ENCODE measurements around the gene LTBP3. TPM values are rescaled to one million over a fixed set of nuclear protein-coding genes. Genes with fewer than 3 reads are reported as not detected.

The LTBP3 gene
- polyA plus RNA-seq, 1 of the 3 experiments (the other 2 are of a cell fraction), result 167 TPM

DNA sequence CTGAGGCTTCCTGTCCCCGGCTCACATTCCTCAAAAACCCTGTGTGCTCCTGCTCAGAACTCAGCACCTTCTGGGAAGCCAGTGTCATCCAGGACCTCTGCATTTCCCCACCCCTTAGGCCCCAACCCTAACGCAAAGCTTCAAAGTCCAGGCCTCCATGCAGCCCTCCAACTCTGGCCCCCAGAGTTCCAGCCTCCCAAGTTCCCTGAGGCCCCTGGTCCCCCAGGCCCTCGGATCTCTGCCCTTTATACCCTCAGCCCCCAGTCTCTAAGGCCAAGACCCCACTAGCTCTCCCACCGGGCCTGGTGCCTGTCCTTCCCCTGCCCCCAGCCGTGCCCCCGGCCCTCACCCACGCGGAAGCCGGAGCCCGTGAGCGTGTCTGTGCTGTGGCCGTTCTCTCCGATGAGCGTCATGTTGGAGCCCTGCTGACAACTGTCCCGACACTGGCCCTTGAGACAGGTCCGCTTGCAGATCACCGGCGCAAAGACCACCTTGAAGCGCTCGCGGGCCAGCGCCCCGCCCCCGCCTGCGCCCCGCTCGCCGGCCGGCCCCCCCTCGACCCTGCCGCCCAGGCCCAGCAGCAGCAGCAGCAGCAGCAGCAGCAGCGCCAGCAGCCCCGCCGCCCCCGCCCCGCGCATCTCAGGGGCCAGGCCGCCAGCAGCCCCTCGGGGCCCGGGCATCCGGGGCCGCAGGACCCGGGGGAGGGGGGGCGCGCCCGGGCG, 718 bp downstream of the LTBP3 start:
- CTCF ChIA-PET, result interaction anchor here (1.0 to 3.5 kb wide), 8 partner anchors 11 to 57 kb away, joined by 3 to 53 read pairs (median 5); partner anchors contain the start of genes MAP3K11 and ZNRD2
- Histone ChIP-seq H3K4me3 (ENCODE audit: low read depth in 2 of 2, low read length in 1 of 2) (peak overlapping the region; percentile 65 to 85), H3K27ac (ENCODE audit: low read depth in 2 of 2, low read length in 1 of 2) (peak overlapping the region; percentile 97), H3F3A (replicated peaks; ENCODE audit: insufficient read depth) (peaks cover 47% of the 10 kb centered on the region), H4K20me1 (ENCODE audit: insufficient read depth) (peaks cover 14% of the 10 kb centered on the region), H2AFZ (ENCODE audit: low read depth) (no peak overlapping the region), H3K9ac (peak overlapping the region; percentile 87), H3K4me2 (peak overlapping the region; percentile 93), H3K9me3 (no peaks in the 10 kb centered on the region), H3K36me3 (replicated peaks in 1 of 2; ENCODE audit: control insufficient read depth in 1 of 2, insufficient read depth in 2 of 2, low read length in 1 of 2) (peaks cover 3 to 10% of the 10 kb centered on the region in 2 experiments), H3K79me2 (ENCODE audit: insufficient read depth) (peaks cover 46% of the 10 kb centered on the region), H3K27me3 (ENCODE audit: insufficient read depth) (no peaks in the 10 kb centered on the region), H3K4me1 (ENCODE audit: control insufficient read depth in 1 of 2, insufficient read depth in 2 of 2, low read depth in 1 of 2, low read length in 1 of 2) (peaks cover 53 to 67% of the 10 kb centered on the region in 2 experiments), H3K9me2 (no peaks in the 10 kb centered on the region)
- WGBS (ENCODE audit: low lambda C conversion rate), result 3% methylated on average over 25 of the region's 47 CpGs
- DNase-seq, result peak; percentile 85
- no peak for TF ChIP-seq TAF1 (IDR thresholded peaks at IDR 0.05; ENCODE audit: borderline replicate concordance, low read depth, low read length)
- TF ChIP-seq CHD2 (IDR thresholded peaks at IDR 0.05; ENCODE audit: low read length, partially characterized antibody), result no peak
- peak; percentile 20; the same call in 1 of the 2 replicates for TF ChIP-seq MXI1 (IDR thresholded peaks at IDR 0.05; ENCODE audit: low read depth, low read length)
- no peak for TF ChIP-seq GATA2 (CRISPR knock-in tag; IDR thresholded peaks at IDR 0.05)
- no peak for TF ChIP-seq POLR2AphosphoS5 (IDR thresholded peaks at IDR 0.05; ENCODE audit: low read depth, low read length)
- POLR2A ChIA-PET, result no interaction called here

GRCh38 chr11:65556470-65557279, 1.5 kb downstream of the LTBP3 start:
- Histone ChIP-seq H2AFZ (ENCODE audit: low read depth) (no peak overlapping the region), H3K4me3 (ENCODE audit: low read depth in 2 of 2, low read length in 1 of 2) (peak overlapping the region; percentile 65 to 85), H3K4me2 (peak overlapping the region; percentile 93), H3K79me2 (ENCODE audit: insufficient read depth) (peaks cover 50% of the 10 kb centered on the region), H3K4me1 (ENCODE audit: control insufficient read depth in 1 of 2, insufficient read depth in 2 of 2, low read depth in 1 of 2, low read length in 1 of 2) (peaks cover 47 to 66% of the 10 kb centered on the region in 2 experiments), H3K27ac (ENCODE audit: low read depth in 2 of 2, low read length in 1 of 2) (peak overlapping the region; percentile 97), H3K36me3 (replicated peaks in 1 of 2; ENCODE audit: control insufficient read depth in 1 of 2, insufficient read depth in 2 of 2, low read length in 1 of 2) (peaks cover 5 to 18% of the 10 kb centered on the region in 2 experiments), H3K9me3 (no peaks in the 10 kb centered on the region), H4K20me1 (ENCODE audit: insufficient read depth) (peaks cover 17% of the 10 kb centered on the region), H3K27me3 (ENCODE audit: insufficient read depth) (no peaks in the 10 kb centered on the region), H3F3A (replicated peaks; ENCODE audit: insufficient read depth) (peaks cover 39% of the 10 kb centered on the region), H3K9ac (peak overlapping the region; percentile 87), H3K9me2 (no peaks in the 10 kb centered on the region)
- WGBS (ENCODE audit: low lambda C conversion rate), result 80% methylated on average over 10 of the region's 12 CpGs
- DNase-seq, result no peak
- ChIA-PET POLR2A (no interaction called here), CTCF (interaction anchor here (1.0 to 3.5 kb wide), 9 partner anchors 12 to 82 kb away, joined by 3 to 53 read pairs (median 4); partner anchors contain the start of genes MAP3K11 and ZNRD2)
- TF ChIP-seq, protein P1, sequence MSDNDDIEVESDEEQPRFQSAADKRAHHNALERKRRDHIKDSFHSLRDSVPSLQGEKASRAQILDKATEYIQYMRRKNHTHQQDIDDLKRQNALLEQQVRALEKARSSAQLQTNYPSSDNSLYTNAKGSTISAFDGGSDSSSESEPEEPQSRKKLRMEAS (IDR thresholded peaks at IDR 0.05; ENCODE audit: low read depth), result no peak
- TF ChIP-seq TAF1 (IDR thresholded peaks at IDR 0.05; ENCODE audit: borderline replicate concordance, low read depth, low read length) (no peak), PBX3 (IDR thresholded peaks at IDR 0.05) (no peak), FOSL2 (IDR thresholded peaks at IDR 0.05; ENCODE audit: borderline replicate concordance, low read depth) (no peak), RAD21 (IDR thresholded peaks at IDR 0.05; ENCODE audit: low read length) (no peak), POLR2AphosphoS5 (IDR thresholded peaks at IDR 0.05; ENCODE audit: low read depth, low read length) (no peak), FOXJ3 (CRISPR knock-in tag; IDR thresholded peaks at IDR 0.05) (no peak)
- TF ChIP-seq, protein P2, sequence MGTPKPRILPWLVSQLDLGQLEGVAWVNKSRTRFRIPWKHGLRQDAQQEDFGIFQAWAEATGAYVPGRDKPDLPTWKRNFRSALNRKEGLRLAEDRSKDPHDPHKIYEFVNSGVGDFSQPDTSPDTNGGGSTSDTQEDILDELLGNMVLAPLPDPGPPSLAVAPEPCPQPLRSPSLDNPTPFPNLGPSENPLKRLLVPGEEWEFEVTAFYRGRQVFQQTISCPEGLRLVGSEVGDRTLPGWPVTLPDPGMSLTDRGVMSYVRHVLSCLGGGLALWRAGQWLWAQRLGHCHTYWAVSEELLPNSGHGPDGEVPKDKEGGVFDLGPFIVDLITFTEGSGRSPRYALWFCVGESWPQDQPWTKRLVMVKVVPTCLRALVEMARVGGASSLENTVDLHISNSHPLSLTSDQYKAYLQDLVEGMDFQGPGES (IDR thresholded peaks at IDR 0.05; ENCODE audit: low read depth, low read length), result no peak
